Retinal pigment epithelial cell (primary cell): ENCODE results near the gene KIF26B.
"Not testable (repeated sequence)": the region's sequence is repeated elsewhere in the genome, so short reads cannot be mapped to it uniquely, and the experiment has no call there.

Experiments
- DNase-seq: peaks from one replicate; pipeline ENCODE4 v3.0.0-alpha.2; 2010; ENCODE audit warnings: low read depth
- H3K4me3 ChIP-seq: 2 replicates; pipeline ENCODE4 v1.5.1; 2011; ENCODE audit warnings: mild to moderate bottlenecking, low read length, control low read depth, moderate library complexity
- CTCF ChIP-seq: conservative IDR thresholded peaks from 2 replicates; pipeline ENCODE4 v1.5.1; 2011; ENCODE audit warnings: low read depth, low read length, control low read depth, inconsistent platforms

KIF26B gene

GRCh38 chr1:245345191-245345884 lies 190.6 kb downstream of the KIF26B start:
- H3K4me3 ChIP-seq = no peak overlapping the region
- no peak for TF ChIP-seq CTCF
- no peak for DNase-seq

GRCh38 chr1:245348626-245349025 lies 193.8 kb downstream of the KIF26B start:
- no peak for DNase-seq
- TF ChIP-seq CTCF = no peak

GRCh38 chr1:245353411-245353810 lies 198.6 kb downstream of the KIF26B start:
- no peak for TF ChIP-seq CTCF
- no peak overlapping the region for H3K4me3 ChIP-seq
- DNase-seq = no peak

More at GRCh38 chr1:245348626-245349025, 193.8 kb downstream of the KIF26B start:
- H3K4me3 ChIP-seq = no peak overlapping the region

GRCh38 chr1:245353915-245354775 lies 199.4 kb downstream of the KIF26B start:
- TF ChIP-seq CTCF = no peak
- no peak for DNase-seq
- H3K4me3 ChIP-seq = no peak overlapping the region

GRCh38 chr1:245355851-245356630 lies 201.3 kb downstream of the KIF26B start:
- not testable (repeated sequence) for DNase-seq, H3K4me3 ChIP-seq

GRCh38 chr1:245356891-245357585 lies 202.3 kb downstream of the KIF26B start:
- no peak overlapping the region for H3K4me3 ChIP-seq
- TF ChIP-seq CTCF = no peak
- no peak for DNase-seq

GRCh38 chr1:245359101-245359680 lies 204.4 kb downstream of the KIF26B start:
- H3K4me3 ChIP-seq, DNase-seq: not testable (repeated sequence)
